Measurements from ENCODE around the gene CLEC4A.
"Not testable (repeated sequence)": the region's sequence is repeated elsewhere in the genome, so short reads cannot be mapped to it uniquely, and the experiment has no call there.

Gene CLEC4A

GRCh38 chr12:8123124-8123912, at the start of gene CLEC4A:
Gene CLEC4A, plus strand, starts transcription at chr12:8123617. Its CDS starts 262 bp downstream, at chr12:8123879.
- no peak for DNase-seq (ENCODE audit: low spot score)

GRCh38 chr12:8075935-8076334, 47.5 kb upstream of the CLEC4A start:
- DNase-seq (ENCODE audit: low spot score), result no peak

GRCh38 chr12:8076366-8076765, 47.1 kb upstream of the CLEC4A start:
- no peak for DNase-seq (ENCODE audit: low spot score)

- no peak for DNase-seq (ENCODE audit: low spot score)
Observed at GRCh38 chr12:8077207-8077606, 46.2 kb upstream of the CLEC4A start.

- peak; percentile 58 for DNase-seq (ENCODE audit: low spot score)
Observed at GRCh38 chr12:8078398-8078797, 45.0 kb upstream of the CLEC4A start.

DNA sequence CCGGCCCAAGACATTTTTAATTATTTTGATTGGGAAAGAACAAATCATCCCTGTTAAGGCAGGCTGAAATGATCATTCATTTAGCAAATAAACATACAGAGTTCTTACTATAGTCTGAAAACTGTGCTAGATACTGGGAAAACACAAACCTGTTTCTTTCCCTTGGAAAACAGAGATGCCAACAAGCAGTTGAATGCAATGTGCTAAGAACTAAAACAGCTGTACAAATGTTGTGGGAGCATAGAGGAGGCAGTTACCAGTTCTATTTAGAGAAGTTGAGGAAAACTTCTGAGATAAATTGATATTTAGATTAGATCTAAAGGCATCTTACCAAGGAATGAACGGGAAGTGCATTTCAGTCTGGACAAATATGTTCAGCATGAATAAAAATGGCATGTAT, 44.5 kb upstream of the CLEC4A start:
- DNase-seq (ENCODE audit: low spot score), result no peak

- DNase-seq (ENCODE audit: low spot score), result no peak
Observed at GRCh38 chr12:8080120-8080519, 43.3 kb upstream of the CLEC4A start.

DNA sequence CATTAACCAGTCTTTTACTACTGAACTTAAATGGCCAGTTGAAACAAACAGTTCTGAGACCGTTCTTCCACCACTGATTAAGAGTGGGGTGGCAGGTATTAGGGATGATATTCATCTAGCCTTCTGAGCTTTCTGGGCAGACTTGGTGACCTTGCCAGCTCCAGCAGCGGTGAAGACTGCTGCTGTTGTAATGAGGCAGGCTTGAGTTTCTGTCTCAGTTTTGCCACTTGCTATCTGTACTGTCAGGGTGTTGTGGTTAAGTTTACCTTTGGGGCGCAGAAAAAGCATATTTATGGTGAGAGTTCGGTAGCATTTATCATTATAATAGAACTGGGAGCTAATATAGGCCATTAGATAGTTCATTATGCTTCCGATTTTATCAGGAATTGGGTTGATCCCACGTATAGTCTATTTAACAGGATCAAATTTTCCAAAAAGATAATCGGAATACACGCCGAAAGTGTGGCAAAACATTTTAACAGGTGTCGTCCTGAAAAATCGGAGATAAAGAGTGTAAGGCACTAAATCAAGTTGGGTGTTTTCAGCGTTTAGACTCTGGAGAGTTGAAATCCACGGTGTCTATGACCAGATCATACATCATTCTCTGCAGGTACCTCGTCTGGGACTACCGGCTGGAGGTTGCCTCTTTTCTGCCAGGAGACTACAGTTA, 42.0 kb upstream of the CLEC4A start:
- DNase-seq (ENCODE audit: low spot score), result no peak

DNA sequence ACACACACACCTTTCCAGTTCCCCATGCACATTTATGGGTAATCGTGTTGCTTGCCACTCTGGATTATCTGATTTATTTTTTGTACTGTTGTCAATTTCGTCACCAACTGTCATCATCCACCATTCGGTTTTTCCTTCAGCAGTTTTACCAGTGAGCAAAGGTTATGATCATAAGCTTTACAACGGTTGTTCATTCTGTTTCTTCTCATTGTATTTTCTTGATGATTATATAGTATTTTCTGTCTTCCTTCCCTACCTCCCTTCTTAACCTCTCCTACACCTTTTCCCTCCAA, 40.7 kb upstream of the CLEC4A start:
- DNase-seq (ENCODE audit: low spot score), result no peak

DNA sequence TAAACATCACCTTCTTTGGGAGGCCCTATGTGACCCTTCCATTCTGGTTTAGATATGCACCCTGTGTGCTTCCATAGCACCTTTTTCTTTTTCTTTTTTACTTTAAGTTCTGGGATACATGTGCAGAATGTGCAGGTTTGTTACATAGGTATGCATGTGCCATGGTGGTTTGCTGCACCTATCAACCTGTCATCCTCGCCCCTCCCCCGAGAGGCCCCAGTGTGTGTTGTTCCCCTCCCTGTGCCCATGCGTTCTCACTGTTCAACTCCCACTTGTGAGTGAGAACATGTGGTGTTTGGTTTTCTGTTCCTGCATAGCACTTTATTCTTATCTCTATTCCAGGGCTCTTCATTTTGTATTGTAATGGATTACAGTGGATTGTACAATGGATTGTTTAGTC, 39.1 kb upstream of the CLEC4A start:
- not testable (repeated sequence) for DNase-seq (ENCODE audit: low spot score)

- DNase-seq (ENCODE audit: low spot score), result no peak
Observed at GRCh38 chr12:8087666-8088065, 35.8 kb upstream of the CLEC4A start.

GRCh38 chr12:8088574-8088973, 34.8 kb upstream of the CLEC4A start:
- no peak for DNase-seq (ENCODE audit: low spot score)

GRCh38 chr12:8089277-8089676, 34.1 kb upstream of the CLEC4A start:
- not testable (repeated sequence) for DNase-seq (ENCODE audit: low spot score)

DNA sequence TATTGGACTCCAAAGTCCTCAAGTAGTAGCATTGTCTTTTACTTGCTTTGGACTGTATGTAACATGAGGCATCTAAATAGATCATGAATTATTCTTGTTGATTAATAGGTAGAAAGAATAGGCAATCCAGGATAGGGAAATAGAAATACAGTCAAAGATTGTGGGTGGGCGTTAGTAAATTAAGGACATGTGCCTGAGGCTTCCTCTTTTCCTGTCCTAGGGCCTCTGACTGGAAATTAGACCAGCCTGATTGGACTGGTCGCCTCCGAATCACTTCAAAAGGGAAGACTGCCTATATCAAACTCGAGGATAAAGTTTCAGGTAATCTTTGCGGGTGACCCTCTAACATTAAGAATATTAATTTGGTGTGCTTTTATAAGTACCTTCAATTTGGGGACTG, 33.7 kb upstream of the CLEC4A start:
- no peak for DNase-seq (ENCODE audit: low spot score)

- DNase-seq (ENCODE audit: low spot score), result no peak
Observed at GRCh38 chr12:8093291-8093690, 30.1 kb upstream of the CLEC4A start.

- DNase-seq (ENCODE audit: low spot score), result no peak
Observed at GRCh38 chr12:8096281-8096915, 27.0 kb upstream of the CLEC4A start.

DNA sequence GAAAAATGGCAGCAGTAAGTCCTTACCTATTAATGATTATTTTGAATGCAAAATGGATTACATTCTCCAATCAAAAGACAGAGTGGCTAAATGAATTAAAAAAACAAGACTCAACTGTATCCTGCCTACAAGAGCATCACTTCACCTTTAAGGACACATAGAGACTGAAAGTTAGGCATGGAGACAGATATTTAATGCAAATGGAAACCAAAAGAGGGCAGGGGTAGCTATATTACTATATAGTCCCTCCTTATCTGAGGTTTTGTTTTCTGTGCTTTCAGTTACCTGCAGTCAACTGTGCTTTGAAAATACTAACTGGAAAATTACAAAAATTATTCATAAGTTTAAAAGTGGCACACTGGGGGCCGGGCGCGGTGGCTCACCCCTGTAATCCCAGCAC, 24.2 kb upstream of the CLEC4A start:
- no peak for DNase-seq (ENCODE audit: low spot score)

DNA sequence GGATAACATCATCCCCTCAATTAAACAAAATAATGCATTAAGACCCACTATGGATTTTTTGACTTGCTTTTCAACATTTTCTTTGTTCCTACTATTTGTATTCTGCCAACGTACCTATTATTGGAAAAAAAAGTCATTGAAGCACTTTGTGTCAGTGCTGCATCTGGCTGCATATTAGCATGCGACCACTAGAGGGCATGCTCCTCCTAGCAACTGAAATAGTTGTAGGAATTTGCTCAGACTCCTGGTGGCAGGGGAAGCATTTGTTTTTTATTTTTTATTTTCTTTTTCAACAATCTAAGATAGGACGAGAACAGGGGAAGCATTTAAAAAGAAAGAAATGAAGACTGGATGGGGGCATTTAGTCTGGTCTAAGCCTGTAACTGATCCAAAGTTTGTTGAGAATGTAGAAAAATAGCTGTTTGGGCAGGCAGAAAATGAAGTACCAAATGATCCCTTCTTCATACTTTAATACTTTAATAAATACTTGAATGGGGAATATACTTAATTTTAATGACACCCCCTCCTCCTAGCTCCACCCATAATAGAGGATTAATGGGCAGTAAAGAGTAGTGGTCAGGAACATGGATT, 14.5 kb upstream of the CLEC4A start:
- peak; percentile 50 for DNase-seq (ENCODE audit: low spot score)

DNA sequence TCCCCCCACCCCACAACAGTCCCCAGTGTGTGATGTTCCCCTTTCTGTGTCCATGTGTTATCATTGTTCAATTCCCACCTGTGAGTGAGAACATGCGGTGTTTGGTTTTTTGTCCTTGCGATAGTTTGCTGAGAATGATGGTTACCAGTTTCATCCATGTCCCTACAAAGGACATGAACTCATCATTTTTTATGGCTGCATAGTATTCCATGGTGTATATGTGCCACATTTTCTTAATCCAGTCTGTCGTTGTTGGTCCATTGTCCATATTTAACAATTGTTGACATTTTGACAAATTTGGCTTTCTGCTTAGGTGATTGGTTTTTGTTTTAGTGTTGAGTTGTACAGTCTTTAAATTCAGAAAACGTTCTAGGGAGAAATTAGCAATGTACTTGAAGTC, 10.3 kb upstream of the CLEC4A start:
- DNase-seq (ENCODE audit: low spot score), result not testable (repeated sequence)

GRCh38 chr12:8120072-8120713, 3.2 kb upstream of the CLEC4A start:
- DNase-seq (ENCODE audit: low spot score), result no peak

- no peak for DNase-seq (ENCODE audit: low spot score)
Observed at GRCh38 chr12:8127138-8127537, 3.7 kb downstream of the CLEC4A start.

DNA sequence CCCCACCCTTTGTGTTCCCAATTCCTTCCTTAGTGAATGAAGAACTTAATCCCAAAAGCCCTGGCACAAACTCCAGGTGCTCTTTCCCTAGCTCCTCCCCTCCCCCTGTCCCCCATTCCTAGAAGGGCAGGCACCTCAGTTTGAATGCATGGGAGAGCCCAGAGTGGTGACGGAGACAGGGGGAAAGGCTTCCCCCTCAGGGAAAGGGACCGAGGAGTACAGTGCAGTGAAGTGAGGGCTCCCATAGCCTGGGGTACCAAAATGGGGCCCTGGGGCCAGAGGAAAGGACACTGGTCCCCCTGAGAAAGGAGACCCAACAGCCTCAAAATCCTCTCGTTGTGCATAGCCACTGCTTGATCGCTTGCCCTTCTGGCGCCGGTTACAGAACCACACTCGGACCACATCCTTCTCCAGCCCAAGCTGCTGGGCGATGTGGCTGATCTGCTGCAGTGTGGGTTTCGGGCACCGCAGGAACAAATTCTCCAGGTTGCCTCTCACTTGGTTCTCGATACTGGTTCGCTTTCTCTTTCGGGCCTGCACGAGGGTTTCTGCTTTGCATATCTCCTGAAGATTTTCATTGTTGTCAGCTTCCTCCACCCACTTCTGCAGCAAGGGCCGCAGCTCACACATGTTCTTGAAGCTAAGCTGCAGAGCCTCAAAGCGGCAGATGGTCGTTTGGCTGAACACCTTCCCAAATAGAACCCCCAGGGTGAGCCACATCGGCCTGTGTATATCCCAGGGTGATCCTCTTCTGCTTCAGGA, 10.4 kb downstream of the CLEC4A start:
- DNase-seq (ENCODE audit: low spot score), result not testable (repeated sequence)
